IMR-90 (cell line): ENCODE measurements around the gene RASSF10. TPM values are rescaled to one million over a fixed set of nuclear protein-coding genes. Genes with fewer than 3 reads are reported as not detected.

Source experiments
- ATAC-seq: fragments of 200-7000 bp; cut with Tn5 transposase; 2 replicates; pipeline ENCODE4 v1.9.1; 2020; ENCODE audit warnings: low read depth, mild to moderate bottlenecking, moderate library complexity
- BruUV-seq: library from RNA; stranded (reverse); fragments of 400-500 nt; replicated peaks from 2 replicates; lab custom pipeline; 2021; lab: Mats Ljungman, UMichigan
- CTCF ChIA-PET: fragments of 300-600 bp; formaldehyde crosslinking; extraction: SDS; loops from one replicate; lab custom pipeline; 2021; ENCODE audit warnings: antibody characterized with exemption; lab: Yijun Ruan, JAX
- POLR2A ChIA-PET: fragments of 300-600 bp; sonication (Branson Sonifier 250); formaldehyde crosslinking; loops from one replicate; lab custom pipeline; 2022; ENCODE audit warnings: antibody characterized with exemption; ENCODE audit not compliant: unreplicated experiment; lab: Charles Lee
- DNase-seq: peaks from one replicate; pipeline ENCODE4 v3.0.0; 2013
- H2AFZ ChIP-seq: replicated peaks from 2 replicates; pipeline ENCODE3; 2013; ENCODE audit warnings: low read length, mild to moderate bottlenecking; ENCODE audit not compliant: poor library complexity
- H2AK5ac ChIP-seq: 2 replicates; pipeline ENCODE4 v1.6.1; 2013; ENCODE audit warnings: low read depth, low read length, inconsistent platforms
- H2AK9ac ChIP-seq: replicated peaks from 2 replicates; pipeline ENCODE3; 2013; ENCODE audit warnings: mild to moderate bottlenecking, low read depth, low read length, moderate library complexity; ENCODE audit not compliant: poor library complexity
- H2BK120ac ChIP-seq: 2 replicates; pipeline ENCODE4 v1.6.1; 2013; ENCODE audit warnings: low read depth, low read length, inconsistent platforms
- H2BK15ac ChIP-seq: 3 replicates; pipeline ENCODE4 v1.6.1; 2013; ENCODE audit warnings: low read depth, low read length, inconsistent platforms
- H2BK20ac ChIP-seq: 2 replicates; pipeline ENCODE4 v1.6.1; 2013; ENCODE audit warnings: low read depth, mild to moderate bottlenecking, inconsistent platforms, low read length, moderate library complexity
- H2BK5ac ChIP-seq: 2 replicates; pipeline ENCODE4 v1.6.1; 2013; ENCODE audit warnings: mild to moderate bottlenecking, low read depth, low read length, inconsistent platforms; ENCODE audit not compliant: poor library complexity, severe bottlenecking
- H3K14ac ChIP-seq: replicated peaks from 2 replicates; pipeline ENCODE4 v1.6.1; 2013; ENCODE audit warnings: low read depth, low read length, inconsistent platforms
- H3K18ac ChIP-seq: 2 replicates; pipeline ENCODE4 v1.6.1; 2013; ENCODE audit warnings: low read depth, low read length, control low read depth
- H3K23ac ChIP-seq: 2 replicates; pipeline ENCODE4 v1.6.1; 2013; ENCODE audit warnings: low read depth, low read length, inconsistent platforms
- H3K27ac ChIP-seq: 2 replicates; pipeline ENCODE4 v1.5.1; 2013; ENCODE audit warnings: mild to moderate bottlenecking, control low read depth, low read length; ENCODE audit not compliant: insufficient read depth
- H3K27me3 ChIP-seq: 2 replicates; pipeline ENCODE4 v1.6.1; 2013; ENCODE audit warnings: low read length; ENCODE audit not compliant: control insufficient read depth, insufficient read depth
- H3K36me3 ChIP-seq: 2 replicates; pipeline ENCODE4 v1.6.1; 2013; ENCODE audit warnings: low read length, mixed read lengths; ENCODE audit not compliant: control insufficient read depth, insufficient read depth
- H3K4ac ChIP-seq: 2 replicates; pipeline ENCODE4 v1.6.1; 2013; ENCODE audit warnings: low read depth, low read length, inconsistent platforms
- H3K4me1 ChIP-seq: 2 replicates; pipeline ENCODE4 v1.6.1; 2013; ENCODE audit warnings: low read length, mixed read lengths; ENCODE audit not compliant: control insufficient read depth, insufficient read depth
- H3K4me2 ChIP-seq: 2 replicates; pipeline ENCODE4 v1.6.1; 2013; ENCODE audit warnings: low read depth, mild to moderate bottlenecking, control low read depth, low read length, moderate library complexity
- H3K4me3 ChIP-seq: 2 replicates; pipeline ENCODE4 v1.5.1; 2013; ENCODE audit warnings: low read depth, mild to moderate bottlenecking, control low read depth, low read length, moderate library complexity; ENCODE audit not compliant: insufficient read depth
- H3K56ac ChIP-seq: 2 replicates; pipeline ENCODE4 v1.6.1; 2013; ENCODE audit warnings: low read length, inconsistent platforms; ENCODE audit not compliant: insufficient read depth; ENCODE audit errors: extremely low read depth
- H3K79me1 ChIP-seq, 2 experiments: 2 replicates each; pipeline ENCODE4 v1.6.1; 2013; ENCODE audit warnings: low read length in 2 of 2, inconsistent platforms in 1 of 2, low read depth in 1 of 2
- H3K9ac ChIP-seq: 2 replicates; pipeline ENCODE4 v1.6.1; 2013; ENCODE audit warnings: low read depth, low read length, control low read depth
- H3K9me1 ChIP-seq: 2 replicates; pipeline ENCODE4 v1.6.1; 2013; ENCODE audit warnings: low read length, inconsistent platforms; ENCODE audit not compliant: insufficient read depth
- H3K9me3 ChIP-seq: 2 replicates; pipeline ENCODE4 v1.6.1; 2013; ENCODE audit warnings: low read length; ENCODE audit not compliant: control insufficient read depth, insufficient read depth
- H4K20me1 ChIP-seq: 2 replicates; pipeline ENCODE4 v1.6.1; 2013; ENCODE audit warnings: low read length, inconsistent platforms; ENCODE audit not compliant: insufficient read depth
- H4K5ac ChIP-seq: 2 replicates; pipeline ENCODE4 v1.6.1; 2013; ENCODE audit warnings: mild to moderate bottlenecking, low read depth, low read length, control low read depth
- H4K8ac ChIP-seq, 2 experiments: 2 replicates each; pipeline ENCODE4 v1.6.1; 2013; ENCODE audit warnings: low read depth in 2 of 2, low read length in 2 of 2, control low read depth in 1 of 2, inconsistent platforms in 1 of 2
- H4K91ac ChIP-seq: 2 replicates; pipeline ENCODE4 v1.6.1; 2013; ENCODE audit warnings: low read depth, low read length, inconsistent platforms; ENCODE audit not compliant: insufficient read depth
- BHLHE40 ChIP-seq: fragments of 150-350 bp; IDR thresholded peaks from 2 replicates; pipeline ENCODE4 v1.6.1; 2016; ENCODE audit warnings: mild to moderate bottlenecking, low read depth, low read length
- CEBPB ChIP-seq: IDR thresholded peaks from 2 replicates; pipeline ENCODE4 v1.6.1; 2012; ENCODE audit warnings: low read depth, low read length, improper control_type of control experiment
- CTCF ChIP-seq: conservative IDR thresholded peaks from 2 replicates; pipeline ENCODE4 v1.5.1; 2012; ENCODE audit warnings: mild to moderate bottlenecking, low read depth, low read length, improper control_type of control experiment
- FOS ChIP-seq: fragments of 150-350 bp; IDR thresholded peaks from 2 replicates; pipeline ENCODE4 v1.6.1; 2016; ENCODE audit warnings: low read depth, low read length
- MAZ ChIP-seq: IDR thresholded peaks from 2 replicates; pipeline ENCODE4 v1.6.1; 2012; ENCODE audit warnings: low read depth, mild to moderate bottlenecking, low read length, improper control_type of control experiment, moderate library complexity, borderline replicate concordance
- POLR2A ChIP-seq: IDR thresholded peaks from 2 replicates; pipeline ENCODE4 v1.6.1; 2012; ENCODE audit warnings: mild to moderate bottlenecking, low read depth, low read length
- RFX5 ChIP-seq: IDR thresholded peaks from 2 replicates; pipeline ENCODE4 v1.8.0; 2012; ENCODE audit warnings: low read depth, mild to moderate bottlenecking, low read length, moderate library complexity
- WGBS, 2 experiments: methylation state at CpG; one replicate each; pipeline versions ENCODE4 v1.1.5 to v1.1.7; 2013; ENCODE audit warnings: missing lambda C conversion rate in 2 of 2; ENCODE audit not compliant: insufficient read length in 1 of 2; ENCODE audit errors: extremely low coverage in 2 of 2; 5-methylcytosine and 5-hydroxymethylcytosine counted together
- dilution Hi-C: fragments of 300-500 bp; cut with HindIII; formaldehyde crosslinking; loops from one replicate; pipeline ENCODE4 v1.14.3; 2018; ENCODE audit warnings: low sequenced_read_pairs; ENCODE audit not compliant: unreplicated experiment
- in situ Hi-C: fragments of 300-500 bp; cut with MboI; formaldehyde crosslinking; loops from 3 replicates; pipeline ENCODE4 v1.14.3; 2019; ENCODE audit warnings: low sequenced_read_pairs, inconsistent platforms, mixed read lengths
- intact Hi-C: fragments of 100-400 bp; cut with micrococcal nuclease; formaldehyde crosslinking; loops from 2 replicates; pipeline ENCODE4 v1.10.0; 2022
- polyA plus RNA-seq, 3 experiments: library from polyadenylated mRNA; depleted of rRNA; stranded (reverse); fragments of >200 nt; gene quantifications; 2 replicates each; pipeline ENCODE4 v1.2.3, GENCODE V29; 2012; ENCODE audit warnings: low replicate concordance in 1 of 3
- total RNA-seq: library from RNA; depleted of rRNA; stranded (reverse); fragments of >200 nt; gene quantifications from 2 replicates; pipeline ENCODE4 v1.2.3, GENCODE V29; 2012

RASSF10 gene
- total and polyA plus RNA-seq, 2 of the 4 experiments (the other 2 are of a cell fraction), result not detected

GRCh38 chr11:13030857-13031256 lies 21.7 kb downstream of the RASSF10 start:
- H4K8ac ChIP-seq, result no peak overlapping the region
- ChIA-PET POLR2A (no interaction called here), CTCF (no interaction called here)
- BruUV-seq, result no TSS peak
- H3K9me1 ChIP-seq, result no peaks in the 10 kb centered on the region
- no peak overlapping the region for H2BK5ac ChIP-seq
- no peak overlapping the region for H3K56ac ChIP-seq
- H2BK15ac ChIP-seq, result no peak overlapping the region
- H3K4me3 ChIP-seq, result no peak overlapping the region
- no peaks in the 10 kb centered on the region for H4K20me1 ChIP-seq
- no peak for ATAC-seq
- H2BK120ac ChIP-seq, result no peak overlapping the region
- 0 out of 2 replicates have a peak, but pooled peaks cover 2% of the 10 kb centered on the region for H3K9me3 ChIP-seq
- no peak overlapping the region for H3K18ac ChIP-seq
- H3K27me3 ChIP-seq, result peaks cover 56% of the 10 kb centered on the region
- no peaks in the 10 kb centered on the region for H3K79me1 ChIP-seq
- no peak overlapping the region for H3K23ac ChIP-seq
- H3K36me3 ChIP-seq, result no peaks in the 10 kb centered on the region
- no peak overlapping the region for H3K4ac ChIP-seq
- no peak for DNase-seq
- no peak overlapping the region for H2BK20ac ChIP-seq
- H3K9ac ChIP-seq, result no peak overlapping the region
- no peak for TF ChIP-seq CEBPB
- TF ChIP-seq FOS, result no peak
- no peak for TF ChIP-seq POLR2A
- TF ChIP-seq CTCF, result no peak
- TF ChIP-seq BHLHE40, result no peak
- no peak for TF ChIP-seq MAZ
- no peak for TF ChIP-seq RFX5
- no peak overlapping the region for H2AK5ac ChIP-seq
- H2AFZ ChIP-seq, result no peak overlapping the region
- no peak overlapping the region for H3K14ac ChIP-seq
- H2AK9ac ChIP-seq, result no peak overlapping the region
- H4K5ac ChIP-seq, result no peak overlapping the region
- H3K4me2 ChIP-seq, result no peak overlapping the region
- 40% methylated on average over 2 of the region's 3 CpGs; no CpG with 5 or more reads in 1 of the 2 experiments for WGBS, 2 experiments
- in situ Hi-C loops (no loop called here), dilution Hi-C loops (no loop called here), intact Hi-C loops (no loop called here)
- H4K91ac ChIP-seq, result no peak overlapping the region
- H3K27ac ChIP-seq, result no peak overlapping the region
- H3K4me1 ChIP-seq, result no peaks in the 10 kb centered on the region
